ENCODE results near the gene C4orf51.
"Not testable (repeated sequence)": the region's sequence is repeated elsewhere in the genome, so short reads cannot be mapped to it uniquely, and the experiment has no call there.

Gene C4orf51

DNA sequence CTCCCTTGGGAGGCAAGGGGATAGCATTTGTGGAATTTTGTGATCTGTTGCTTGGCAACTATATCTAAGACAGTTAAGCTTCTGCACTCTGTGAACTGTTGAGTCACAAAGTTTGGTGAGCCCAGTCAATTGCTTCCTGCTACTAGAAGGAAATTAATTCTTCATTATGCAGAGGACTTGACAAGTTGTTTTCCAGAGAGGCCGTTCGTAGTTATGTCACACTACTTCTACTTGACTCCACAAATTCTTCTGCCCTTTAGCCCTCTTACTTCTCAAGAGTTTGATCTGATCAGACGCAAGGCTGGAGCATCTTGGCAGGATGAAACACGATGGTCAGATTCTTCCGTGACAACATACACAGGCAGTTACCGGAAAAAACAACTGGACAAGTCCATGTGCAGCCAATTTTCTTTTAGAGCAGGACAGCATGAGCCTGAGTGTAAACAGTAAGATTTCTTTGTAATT, at the start of gene C4orf51:
Gene C4orf51 (plus strand): TSS at position 156 of the 465 bp plus-strand sequence. CDS start 58 bp downstream, at position 214.
- DNase-seq (ENCODE audit: low read depth in 2 of 3, low spot score in 2 of 3): no peak

DNA sequence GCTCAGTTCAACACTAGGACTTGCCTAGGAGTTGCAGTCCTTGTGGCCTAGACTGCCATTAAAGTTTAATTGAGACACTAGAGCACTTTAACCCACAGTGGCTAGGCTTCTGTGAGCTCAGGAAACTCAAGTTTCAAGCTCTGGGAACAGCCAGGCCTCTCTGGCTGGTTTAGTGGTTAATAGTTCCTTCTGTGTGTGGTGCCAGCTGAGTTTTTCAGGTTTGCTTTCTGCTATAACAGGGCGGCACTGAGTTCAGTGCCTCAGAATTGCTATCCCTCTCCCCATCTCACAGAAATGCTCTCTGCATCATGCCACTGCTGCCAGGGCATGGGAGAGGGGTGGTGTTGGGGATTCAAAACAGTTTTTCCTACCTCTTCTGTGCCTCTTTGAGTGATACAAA, 44.8 kb upstream of the C4orf51 start:
- DNase-seq (ENCODE audit: low read depth in 2 of 3, low spot score in 2 of 3): no peak

DNA sequence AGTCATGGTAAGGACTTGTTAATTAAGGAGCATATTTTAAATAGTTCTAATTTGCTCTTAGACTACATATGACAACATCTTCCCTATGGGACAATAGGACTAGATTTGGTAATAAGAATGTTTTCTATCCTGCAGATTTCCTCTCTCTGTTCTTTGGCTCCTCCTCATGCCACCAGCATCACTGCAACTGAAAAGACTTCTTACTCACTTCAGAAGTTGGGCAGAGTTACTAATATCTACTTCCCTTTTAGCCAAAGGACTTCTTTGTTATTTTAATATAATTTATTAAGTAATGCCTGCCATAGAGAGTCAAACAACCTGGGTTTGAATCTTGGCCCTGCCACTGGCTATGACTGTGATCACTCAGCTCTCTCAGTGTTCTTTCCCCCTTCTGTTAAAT, 44.3 kb upstream of the C4orf51 start:
- DNase-seq (ENCODE audit: low read depth in 2 of 3, low spot score in 2 of 3): no peak

DNA sequence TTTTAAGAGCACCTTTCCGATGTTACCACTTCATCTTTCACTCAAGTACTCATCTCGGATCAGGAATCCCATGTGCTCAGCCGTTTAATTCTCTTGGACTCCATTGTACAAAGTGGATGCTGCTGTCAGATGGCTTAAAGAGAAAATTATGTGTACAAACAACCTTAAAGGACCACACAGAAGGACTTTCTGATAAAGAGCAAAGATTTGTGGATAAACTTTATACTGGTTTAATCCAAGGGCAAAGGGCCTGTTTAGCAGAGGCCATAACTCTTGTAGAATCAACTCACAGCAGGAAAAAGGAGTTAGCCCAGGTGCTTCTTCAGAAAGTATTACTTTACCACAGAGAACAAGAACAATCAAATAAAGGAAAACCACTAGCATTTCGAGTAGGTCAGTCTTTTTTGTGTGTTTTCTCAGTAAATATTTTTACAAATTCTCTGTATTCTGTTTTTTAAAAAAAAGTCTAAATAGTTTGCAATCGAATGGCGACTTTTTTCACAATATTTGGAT, 40.7 kb upstream of the C4orf51 start:
- DNase-seq (ENCODE audit: low read depth in 2 of 3, low spot score in 2 of 3): no peak

DNA sequence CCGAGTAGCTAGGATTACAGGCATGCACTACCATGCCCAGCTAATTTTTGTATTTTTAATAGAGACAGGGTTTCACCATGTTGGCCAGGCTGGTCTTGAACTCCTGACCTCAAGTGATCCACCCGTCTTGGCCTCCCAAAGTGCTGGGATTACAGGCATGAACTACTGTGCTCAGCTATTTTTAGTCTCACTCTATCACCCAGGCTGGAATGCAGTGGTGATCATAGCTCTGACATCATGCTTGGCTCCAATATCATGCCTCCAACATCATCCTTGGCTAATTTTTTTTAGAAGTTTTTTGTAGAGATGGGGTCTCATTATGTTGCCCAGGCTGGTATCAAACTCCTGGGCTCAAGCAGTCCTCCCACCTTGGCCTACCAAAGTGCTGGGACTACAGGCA, 39.7 kb upstream of the C4orf51 start:
- not testable (repeated sequence) for DNase-seq (ENCODE audit: low read depth in 2 of 3, low spot score in 2 of 3)

DNA sequence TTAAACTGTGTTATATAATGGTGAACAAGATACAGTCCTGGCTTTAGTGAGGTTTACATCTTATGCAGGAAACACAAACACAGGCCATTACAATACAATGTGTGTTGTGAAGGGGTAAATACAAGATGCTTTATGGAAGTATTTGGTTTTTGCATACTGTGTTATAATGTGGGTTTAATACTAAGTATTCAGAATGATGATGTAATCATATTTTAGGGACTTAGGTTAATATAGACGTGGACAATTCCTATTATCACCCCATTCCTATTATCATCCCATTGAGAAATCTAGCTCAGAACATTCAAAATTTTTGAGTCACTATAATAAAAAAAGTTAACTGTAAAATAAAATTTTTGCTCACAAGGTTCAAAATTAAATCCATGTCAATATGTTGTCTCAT, 36.7 kb upstream of the C4orf51 start:
- no peak for DNase-seq (ENCODE audit: low read depth in 2 of 3, low spot score in 2 of 3)

DNA sequence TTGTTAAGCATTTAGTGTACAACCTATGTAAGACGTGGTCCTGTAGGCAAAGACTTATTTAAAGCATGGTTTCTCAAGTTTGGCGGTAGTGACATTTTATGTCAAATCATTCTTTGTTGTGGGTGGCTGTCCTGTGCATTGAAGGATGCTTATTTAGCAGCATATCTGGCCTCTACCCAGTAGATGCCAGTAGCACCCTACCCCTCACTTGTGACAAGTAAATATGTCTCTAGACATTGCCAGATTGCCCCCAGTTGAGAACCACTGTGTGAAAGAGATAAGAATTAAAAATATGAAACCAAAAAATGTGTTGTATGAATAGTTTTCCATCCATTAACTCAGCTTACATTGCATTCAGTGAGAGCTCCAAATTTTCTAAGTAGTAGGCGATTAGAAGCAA, 35.2 kb upstream of the C4orf51 start:
- no peak for DNase-seq (ENCODE audit: low read depth in 2 of 3, low spot score in 2 of 3)

DNA sequence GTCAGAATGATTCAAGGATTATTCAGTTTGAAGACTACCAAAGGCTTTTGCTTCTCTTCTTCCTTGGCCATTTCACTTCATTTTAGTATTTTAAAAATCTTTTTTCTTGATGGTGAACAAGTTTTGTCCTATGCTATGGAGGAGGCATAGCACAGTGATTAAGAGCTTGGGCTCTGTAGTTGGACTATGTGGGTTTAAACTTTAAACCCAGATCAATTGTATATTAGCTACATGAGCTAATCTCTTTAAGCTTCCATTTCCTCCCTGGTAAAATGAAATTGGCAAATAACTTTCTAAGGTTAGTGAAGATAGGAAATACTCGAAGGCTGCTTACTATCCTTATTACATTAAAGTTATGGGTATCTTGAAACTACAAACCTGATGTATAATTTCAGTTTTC, 23.8 kb upstream of the C4orf51 start:
- no peak for DNase-seq (ENCODE audit: low read depth in 2 of 3, low spot score in 2 of 3)

DNA sequence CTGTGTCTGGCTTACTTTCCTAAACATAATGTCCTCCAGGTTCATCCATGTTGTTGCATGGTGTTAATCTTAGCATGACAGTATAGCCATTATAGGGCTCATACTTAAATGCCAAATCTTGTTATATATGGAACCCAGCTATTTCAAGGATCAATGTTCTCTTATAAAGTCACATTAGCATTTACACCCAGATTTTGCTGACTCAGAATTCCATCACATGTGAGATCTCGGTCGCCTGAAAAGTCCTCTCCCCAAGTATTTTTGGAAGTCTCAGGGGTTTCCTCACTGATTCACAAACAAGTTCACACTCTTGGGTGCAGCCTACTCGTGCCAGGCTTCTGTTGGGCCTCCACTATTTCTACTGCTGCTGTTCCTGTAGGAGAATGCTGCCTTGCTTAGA, 19.9 kb upstream of the C4orf51 start:
- no peak for DNase-seq (ENCODE audit: low read depth in 2 of 3, low spot score in 2 of 3)

DNA sequence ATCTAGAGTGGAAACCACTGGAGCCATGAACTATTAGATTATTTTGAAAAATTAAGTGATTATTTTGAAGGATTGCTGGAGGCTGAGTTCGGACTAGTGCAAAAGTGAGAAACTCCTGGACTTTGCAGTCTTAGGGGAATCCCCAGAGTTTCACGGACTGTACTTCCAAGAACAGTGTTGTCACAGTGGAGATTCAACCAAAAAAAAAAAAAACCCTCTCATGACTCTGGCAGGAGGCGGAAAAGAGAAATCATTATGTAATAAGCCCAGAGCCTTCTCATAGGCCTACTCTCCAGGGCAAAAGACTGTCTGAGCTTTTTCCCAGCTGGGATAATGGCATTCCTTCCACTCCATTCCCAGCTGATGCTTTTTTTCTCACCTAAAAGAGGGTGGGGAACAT, 16.8 kb upstream of the C4orf51 start:
- no peak for DNase-seq (ENCODE audit: low read depth in 2 of 3, low spot score in 2 of 3)

DNA sequence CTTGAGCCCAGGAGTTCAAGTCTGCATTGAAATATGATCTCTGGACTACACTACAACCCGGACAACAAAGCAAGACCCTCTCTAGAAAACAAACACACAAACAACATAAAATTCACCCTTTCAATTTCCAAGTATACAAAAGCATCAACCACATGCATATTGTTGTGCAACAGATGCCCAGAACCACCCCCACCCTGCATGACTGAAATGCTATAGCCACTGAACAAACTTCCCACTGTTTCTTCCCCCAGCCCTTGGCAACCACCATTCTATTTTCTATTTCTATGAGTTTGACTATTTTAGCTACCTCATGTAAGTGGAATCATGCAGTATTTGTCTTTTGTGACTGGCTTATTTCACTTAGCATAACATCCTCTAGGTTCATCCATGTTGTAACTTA, 14.2 kb upstream of the C4orf51 start:
- no peak for DNase-seq (ENCODE audit: low read depth in 2 of 3, low spot score in 2 of 3)

DNA sequence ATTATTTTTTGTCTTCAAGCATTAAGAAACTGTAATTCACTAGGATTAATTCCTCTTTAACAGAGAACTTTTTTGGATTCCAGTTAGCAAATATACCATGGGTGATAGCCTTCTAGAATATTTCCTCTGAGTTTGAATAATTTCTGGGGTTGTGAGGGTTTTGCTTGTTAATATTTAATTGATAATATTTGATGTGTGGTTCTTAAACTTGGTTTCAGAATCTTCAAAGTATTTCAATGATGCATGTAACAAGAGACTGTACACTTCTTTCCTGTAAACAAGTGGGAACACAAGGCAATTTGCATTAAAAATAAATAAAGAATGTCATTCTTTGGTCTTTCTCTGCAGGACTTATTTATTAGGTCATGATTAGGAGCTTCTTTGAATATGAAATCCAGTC, 9.5 kb upstream of the C4orf51 start:
- DNase-seq (ENCODE audit: low read depth in 2 of 3, low spot score in 2 of 3): no peak

DNA sequence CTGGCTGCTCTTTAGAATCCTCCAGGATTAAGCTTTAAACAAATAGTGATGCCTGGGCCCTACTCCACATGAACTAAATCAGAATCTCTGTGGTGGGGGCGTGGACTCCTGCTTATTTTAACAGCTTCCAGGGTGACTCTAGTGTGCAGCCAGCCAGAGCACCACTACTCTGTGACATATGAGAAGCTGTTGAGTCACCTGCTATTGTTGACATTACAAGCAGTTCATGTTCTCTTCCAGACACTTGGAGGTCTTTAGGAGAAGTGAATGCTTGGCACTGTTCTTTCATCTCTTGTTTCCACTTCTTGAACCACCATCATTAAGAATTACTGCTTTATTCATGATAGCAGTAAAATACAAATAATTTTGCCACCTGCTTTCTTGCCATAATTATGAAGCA, 426 bp upstream of the C4orf51 start:
- no peak for DNase-seq (ENCODE audit: low read depth in 2 of 3, low spot score in 2 of 3)

DNA sequence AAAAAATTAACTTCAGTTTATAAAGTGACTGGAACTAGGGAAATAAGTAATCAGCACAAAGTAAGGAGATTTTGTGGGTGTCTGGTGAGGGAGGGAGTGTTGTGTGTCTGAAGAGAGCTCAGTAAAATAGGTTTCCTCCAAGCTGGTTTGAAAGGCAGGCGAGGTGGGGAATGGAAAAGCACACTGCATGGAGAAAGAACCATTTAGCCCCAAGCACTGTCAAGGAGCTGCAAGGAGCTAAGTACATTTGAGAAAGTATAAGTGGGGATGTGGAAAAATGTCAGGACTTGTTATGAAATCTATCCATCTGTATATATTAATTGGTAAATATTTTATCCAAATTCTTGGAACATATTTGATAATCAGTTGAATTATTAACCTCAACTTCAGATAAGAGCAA, 956 bp downstream of the C4orf51 start:
- DNase-seq (ENCODE audit: low read depth in 2 of 3, low spot score in 2 of 3): no peak

DNA sequence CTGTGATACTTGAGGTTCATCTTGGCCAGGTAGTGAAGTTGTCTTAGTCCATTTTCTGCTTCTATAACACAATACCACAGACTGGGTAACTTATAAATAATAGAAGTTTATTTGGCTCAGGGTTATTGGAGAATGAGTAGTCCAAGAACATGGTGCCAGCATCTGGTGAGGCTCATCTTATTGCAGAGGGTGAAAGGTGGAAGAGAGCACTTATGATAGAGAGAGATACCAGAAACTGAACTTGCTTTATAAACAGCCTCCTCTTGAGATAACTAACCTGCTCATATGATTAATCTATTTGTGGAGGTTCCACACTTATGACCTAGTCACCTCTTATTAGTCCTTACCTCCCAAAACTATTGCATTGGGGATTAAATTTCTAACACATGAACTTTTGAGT, 1.6 kb downstream of the C4orf51 start:
- no peak for DNase-seq (ENCODE audit: low read depth in 2 of 3, low spot score in 2 of 3)

DNA sequence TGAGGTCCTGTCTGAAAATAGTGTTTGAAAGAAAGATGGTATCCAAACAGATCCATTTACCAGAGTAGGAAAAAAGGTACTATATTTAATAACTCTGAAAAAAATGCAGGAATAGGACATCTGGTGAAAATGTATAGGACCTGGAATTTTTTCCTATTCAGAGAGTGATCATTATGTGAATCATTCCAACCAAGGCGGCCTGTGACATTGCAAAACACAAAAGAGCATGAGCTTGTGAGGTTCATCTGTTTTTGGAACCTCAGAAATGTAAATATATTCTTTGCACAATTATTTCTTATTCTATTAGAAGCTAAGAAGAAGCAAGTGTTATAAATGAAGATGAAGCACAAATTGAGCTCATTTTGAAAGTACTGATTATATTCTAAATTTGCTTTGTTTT, 2.0 kb downstream of the C4orf51 start:
- DNase-seq (ENCODE audit: low read depth in 2 of 3, low spot score in 2 of 3): no peak

DNA sequence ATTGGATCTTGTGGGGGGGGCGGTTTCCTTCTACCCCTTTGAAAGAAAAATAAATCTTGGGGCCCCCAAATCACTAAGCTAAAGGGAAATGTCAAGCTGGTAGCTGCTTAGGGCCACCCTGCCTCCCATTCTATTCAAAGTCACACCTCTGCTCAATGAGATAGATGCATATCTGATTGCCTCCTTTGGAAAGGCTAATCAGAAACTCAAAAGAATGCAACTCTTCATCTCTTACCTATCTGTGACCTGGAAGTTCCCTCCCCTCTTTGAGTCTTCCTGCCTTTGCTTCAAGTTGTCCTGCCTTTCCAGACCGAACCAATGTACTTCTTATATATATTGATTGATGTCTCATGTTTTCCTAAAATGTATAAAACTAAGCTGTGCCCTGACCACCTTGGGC, 7.0 kb downstream of the C4orf51 start:
- no peak for DNase-seq (ENCODE audit: low read depth in 2 of 3, low spot score in 2 of 3)

DNA sequence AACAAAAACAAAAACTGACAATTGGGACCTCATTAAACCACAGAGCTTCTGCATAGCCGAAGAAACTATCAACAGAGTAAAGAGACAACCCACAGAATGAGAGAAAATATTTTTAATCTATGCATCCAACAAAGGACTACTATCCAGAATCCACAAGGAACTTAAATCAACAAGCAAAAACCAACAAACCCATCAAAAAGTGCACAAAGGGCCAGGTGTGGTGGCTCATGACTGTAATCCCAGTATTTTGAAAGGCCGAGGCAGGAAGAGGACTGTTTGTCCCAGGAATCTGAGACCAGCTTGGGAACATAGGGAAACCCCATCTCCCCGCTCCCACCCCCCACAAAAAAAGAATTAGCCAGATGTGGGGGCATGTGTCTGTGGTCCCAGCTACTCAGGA, 10.7 kb downstream of the C4orf51 start:
- DNase-seq (ENCODE audit: low read depth in 2 of 3, low spot score in 2 of 3): no peak

DNA sequence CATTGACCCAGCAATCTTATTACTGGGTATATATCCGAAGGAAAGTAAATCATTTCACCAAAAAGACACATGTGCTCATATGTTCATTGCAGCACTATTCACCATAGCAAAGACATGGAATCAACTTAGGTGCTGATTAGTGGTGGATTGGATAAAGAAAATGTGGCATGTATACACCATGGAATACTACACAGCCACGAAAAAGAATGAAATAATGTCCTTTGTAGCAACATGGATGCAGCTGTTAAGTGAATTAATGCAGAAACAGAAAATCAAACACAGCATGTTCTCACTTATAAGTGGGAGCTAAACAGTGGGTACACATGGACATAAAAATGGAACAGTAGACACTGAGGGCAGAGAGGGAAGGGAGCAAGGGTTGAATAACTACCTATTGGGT, 11.5 kb downstream of the C4orf51 start:
- DNase-seq (ENCODE audit: low read depth in 2 of 3, low spot score in 2 of 3): not testable (repeated sequence)

DNA sequence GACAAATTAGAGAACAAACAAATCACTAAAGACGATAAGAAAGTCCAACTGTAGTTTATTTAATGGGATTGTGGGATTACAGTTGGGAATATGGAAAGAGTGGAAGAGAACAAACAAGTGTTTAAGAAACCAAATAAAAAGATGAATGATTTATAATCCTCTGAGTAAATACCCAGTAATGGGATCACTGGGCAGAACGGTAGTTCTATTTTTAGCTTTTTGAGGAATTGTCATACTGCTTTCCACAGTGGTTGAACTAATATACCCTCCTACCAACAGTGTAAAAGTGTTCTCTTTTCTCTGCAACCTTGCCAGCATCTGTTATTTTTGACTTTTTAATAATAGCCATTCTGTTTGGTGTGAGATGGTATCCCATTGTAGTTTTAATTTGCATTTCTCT, 15.0 kb downstream of the C4orf51 start:
- DNase-seq (ENCODE audit: low read depth in 2 of 3, low spot score in 2 of 3): no peak

DNA sequence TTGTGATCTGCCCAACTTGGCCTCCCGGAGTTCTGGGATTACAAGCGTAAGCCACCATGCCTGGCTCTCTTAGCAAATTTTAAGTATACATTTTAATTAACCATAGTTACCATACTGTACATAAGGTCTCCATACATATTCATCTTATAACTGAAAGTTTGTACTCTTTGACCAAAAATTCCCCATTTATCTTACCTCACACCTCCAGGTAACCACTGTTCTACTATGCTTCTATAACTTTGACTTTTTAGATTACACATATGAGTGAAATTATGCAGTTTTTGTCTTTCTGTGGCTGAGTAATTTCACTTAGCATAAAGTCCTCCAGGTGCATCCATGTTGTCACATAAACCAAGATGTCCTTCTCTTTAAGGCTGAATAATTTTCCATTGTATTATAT, 17.4 kb downstream of the C4orf51 start:
- no peak for DNase-seq (ENCODE audit: low read depth in 2 of 3, low spot score in 2 of 3)

DNA sequence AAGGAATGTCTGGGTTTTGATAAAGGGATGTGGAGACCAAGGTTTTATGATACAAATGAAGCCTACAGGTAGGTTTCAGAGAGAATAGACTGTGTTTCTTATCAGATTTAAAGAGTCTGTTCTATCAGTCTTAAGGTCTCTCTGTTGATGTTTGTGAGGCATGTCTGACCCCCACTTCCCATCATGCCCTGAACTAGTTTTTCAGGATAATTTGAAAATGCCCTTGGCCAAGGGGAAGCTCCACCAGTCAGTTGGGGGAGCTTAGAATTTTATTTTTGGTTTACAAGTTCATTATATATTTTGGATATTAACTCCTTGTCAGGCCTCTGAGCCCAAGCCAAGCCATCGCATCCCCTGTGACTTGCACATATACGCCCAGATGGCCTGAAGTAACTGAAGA, 18.6 kb downstream of the C4orf51 start:
- no peak for DNase-seq (ENCODE audit: low read depth in 2 of 3, low spot score in 2 of 3)

DNA sequence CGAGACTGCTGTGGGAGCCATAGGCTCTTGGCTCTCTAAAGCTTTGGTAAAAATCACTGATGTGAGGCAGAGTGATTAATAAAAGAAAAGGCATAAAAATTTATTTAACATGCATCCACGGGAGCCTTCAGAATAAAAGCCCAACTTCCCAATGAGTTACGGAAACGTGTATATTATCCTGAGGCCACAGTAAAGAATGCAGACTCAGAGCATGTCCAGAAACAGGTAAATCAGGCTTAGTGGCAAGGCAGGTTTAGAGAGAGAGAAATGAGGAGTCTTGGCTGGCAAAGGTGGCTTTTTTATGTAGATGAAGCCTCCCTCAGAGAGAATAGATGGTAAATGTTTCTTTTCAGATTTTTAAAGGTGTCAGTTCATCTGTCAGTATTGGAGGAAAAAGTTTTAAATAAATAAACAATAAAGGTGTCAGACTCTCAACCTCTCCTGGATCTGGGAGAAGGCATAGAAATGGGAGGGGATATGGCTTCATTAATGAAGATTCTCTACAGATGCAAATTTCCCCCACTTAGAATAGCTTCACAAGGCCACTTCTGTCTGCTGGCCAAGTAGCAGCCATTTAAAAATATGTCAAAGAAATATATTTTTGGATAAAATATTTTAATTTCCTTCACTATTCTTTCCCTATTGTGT, 24.0 kb downstream of the C4orf51 start:
- no peak for DNase-seq (ENCODE audit: low read depth in 2 of 3, low spot score in 2 of 3)
